ENCODE data around the gene MSH3.
"Not testable (repeated sequence)": the region's sequence is repeated elsewhere in the genome, so short reads cannot be mapped to it uniquely, and the experiment has no call there.

The MSH3 gene

GRCh38 chr5:80747922-80748321 lies 93.5 kb downstream of the MSH3 start:
- in situ Hi-C loops (cut with HindIII; ENCODE audit: low sequenced_read_pairs): no loop called here

GRCh38 chr5:80752427-80752826 lies 98.0 kb downstream of the MSH3 start:
- in situ Hi-C loops (cut with HindIII; ENCODE audit: low sequenced_read_pairs): no loop called here

GRCh38 chr5:80753712-80754111 lies 99.3 kb downstream of the MSH3 start:
- in situ Hi-C loops (cut with HindIII; ENCODE audit: low sequenced_read_pairs): no loop called here

GRCh38 chr5:80754900-80755299 lies 100.4 kb downstream of the MSH3 start:
- in situ Hi-C loops (cut with HindIII; ENCODE audit: low sequenced_read_pairs): no loop called here

GRCh38 chr5:80755626-80756025 lies 101.2 kb downstream of the MSH3 start:
- in situ Hi-C loops (cut with HindIII; ENCODE audit: low sequenced_read_pairs): no loop called here

- in situ Hi-C loops (cut with HindIII; ENCODE audit: low sequenced_read_pairs): no loop called here
These were observed 101.8 kb downstream of the MSH3 start for GRCh38 chr5:80756292-80756691.

- in situ Hi-C loops (cut with HindIII; ENCODE audit: low sequenced_read_pairs): no loop called here
These were observed 102.8 kb downstream of the MSH3 start for GRCh38 chr5:80757290-80757689.

- in situ Hi-C loops (cut with HindIII; ENCODE audit: low sequenced_read_pairs): no loop called here
These were observed 105.6 kb downstream of the MSH3 start for GRCh38 chr5:80759866-80760577.

GRCh38 chr5:80760680-80761079 lies 106.2 kb downstream of the MSH3 start:
- in situ Hi-C loops (cut with HindIII; ENCODE audit: low sequenced_read_pairs): no loop called here

GRCh38 chr5:80761176-80761575 lies 106.7 kb downstream of the MSH3 start:
- in situ Hi-C loops (cut with HindIII; ENCODE audit: low sequenced_read_pairs): no loop called here

GRCh38 chr5:80761966-80762365 lies 107.5 kb downstream of the MSH3 start:
- in situ Hi-C loops (cut with HindIII; ENCODE audit: low sequenced_read_pairs): no loop called here

- in situ Hi-C loops (cut with HindIII; ENCODE audit: low sequenced_read_pairs): no loop called here
These were observed 108.1 kb downstream of the MSH3 start for GRCh38 chr5:80762573-80762972.

- in situ Hi-C loops (cut with HindIII; ENCODE audit: low sequenced_read_pairs): no loop called here
These were observed 108.8 kb downstream of the MSH3 start for GRCh38 chr5:80763211-80763610.

- in situ Hi-C loops (cut with HindIII; ENCODE audit: low sequenced_read_pairs): no loop called here
These were observed 109.6 kb downstream of the MSH3 start for GRCh38 chr5:80763873-80764647.

- in situ Hi-C loops (cut with HindIII; ENCODE audit: low sequenced_read_pairs): no loop called here
These were observed 110.3 kb downstream of the MSH3 start for GRCh38 chr5:80764786-80765185.

GRCh38 chr5:80777347-80778287 lies 123.2 kb downstream of the MSH3 start:
- in situ Hi-C loops (cut with HindIII; ENCODE audit: low sequenced_read_pairs): no loop called here

- in situ Hi-C loops (cut with HindIII; ENCODE audit: low sequenced_read_pairs): no loop called here
These were observed 125.6 kb downstream of the MSH3 start for GRCh38 chr5:80780024-80780423.

GRCh38 chr5:80780761-80781285 lies 126.4 kb downstream of the MSH3 start:
- in situ Hi-C loops (cut with HindIII; ENCODE audit: low sequenced_read_pairs): no loop called here

GRCh38 chr5:80781356-80781755 lies 126.9 kb downstream of the MSH3 start:
- in situ Hi-C loops (cut with HindIII; ENCODE audit: low sequenced_read_pairs): no loop called here

GRCh38 chr5:80782626-80783025 lies 128.2 kb downstream of the MSH3 start:
- in situ Hi-C loops (cut with HindIII; ENCODE audit: low sequenced_read_pairs): no loop called here

- in situ Hi-C loops (cut with HindIII; ENCODE audit: low sequenced_read_pairs): not testable (repeated sequence)
These were observed 129.3 kb downstream of the MSH3 start for GRCh38 chr5:80783751-80784150.

All from DLD1 (cell line).